IMR-90 (cell line): ENCODE measurements around the gene TRIM40. TPM values are rescaled to one million over a fixed set of nuclear protein-coding genes. Genes with fewer than 3 reads are reported as not detected.

Experiments
- ATAC-seq: fragments of 200-7000 bp; cut with Tn5 transposase; 2 replicates; pipeline ENCODE4 v1.9.1; 2020; ENCODE audit warnings: low read depth, mild to moderate bottlenecking, moderate library complexity
- BruUV-seq: library from RNA; stranded (reverse); fragments of 400-500 nt; replicated peaks from 2 replicates; lab custom pipeline; 2021; lab: Mats Ljungman, UMichigan
- CTCF ChIA-PET: fragments of 300-600 bp; formaldehyde crosslinking; extraction: SDS; loops from one replicate; lab custom pipeline; 2021; ENCODE audit warnings: antibody characterized with exemption; lab: Yijun Ruan, JAX
- POLR2A ChIA-PET: fragments of 300-600 bp; sonication (Branson Sonifier 250); formaldehyde crosslinking; loops from one replicate; lab custom pipeline; 2022; ENCODE audit warnings: antibody characterized with exemption; ENCODE audit not compliant: unreplicated experiment; lab: Charles Lee
- DNase-seq: peaks from one replicate; pipeline ENCODE4 v3.0.0; 2013
- H2AFZ ChIP-seq: replicated peaks from 2 replicates; pipeline ENCODE3; 2013; ENCODE audit warnings: low read length, mild to moderate bottlenecking; ENCODE audit not compliant: poor library complexity
- H2AK5ac ChIP-seq: 2 replicates; pipeline ENCODE4 v1.6.1; 2013; ENCODE audit warnings: low read depth, low read length, inconsistent platforms
- H2AK9ac ChIP-seq: replicated peaks from 2 replicates; pipeline ENCODE3; 2013; ENCODE audit warnings: mild to moderate bottlenecking, low read depth, low read length, moderate library complexity; ENCODE audit not compliant: poor library complexity
- H2BK120ac ChIP-seq: 2 replicates; pipeline ENCODE4 v1.6.1; 2013; ENCODE audit warnings: low read depth, low read length, inconsistent platforms
- H2BK15ac ChIP-seq: 3 replicates; pipeline ENCODE4 v1.6.1; 2013; ENCODE audit warnings: low read depth, low read length, inconsistent platforms
- H2BK20ac ChIP-seq: 2 replicates; pipeline ENCODE4 v1.6.1; 2013; ENCODE audit warnings: low read depth, mild to moderate bottlenecking, inconsistent platforms, low read length, moderate library complexity
- H2BK5ac ChIP-seq: 2 replicates; pipeline ENCODE4 v1.6.1; 2013; ENCODE audit warnings: mild to moderate bottlenecking, low read depth, low read length, inconsistent platforms; ENCODE audit not compliant: poor library complexity, severe bottlenecking
- H3K14ac ChIP-seq: replicated peaks from 2 replicates; pipeline ENCODE4 v1.6.1; 2013; ENCODE audit warnings: low read depth, low read length, inconsistent platforms
- H3K18ac ChIP-seq: 2 replicates; pipeline ENCODE4 v1.6.1; 2013; ENCODE audit warnings: low read depth, low read length, control low read depth
- H3K23ac ChIP-seq: 2 replicates; pipeline ENCODE4 v1.6.1; 2013; ENCODE audit warnings: low read depth, low read length, inconsistent platforms
- H3K27ac ChIP-seq: 2 replicates; pipeline ENCODE4 v1.5.1; 2013; ENCODE audit warnings: mild to moderate bottlenecking, control low read depth, low read length; ENCODE audit not compliant: insufficient read depth
- H3K27me3 ChIP-seq: 2 replicates; pipeline ENCODE4 v1.6.1; 2013; ENCODE audit warnings: low read length; ENCODE audit not compliant: control insufficient read depth, insufficient read depth
- H3K36me3 ChIP-seq: 2 replicates; pipeline ENCODE4 v1.6.1; 2013; ENCODE audit warnings: low read length, mixed read lengths; ENCODE audit not compliant: control insufficient read depth, insufficient read depth
- H3K4ac ChIP-seq: 2 replicates; pipeline ENCODE4 v1.6.1; 2013; ENCODE audit warnings: low read depth, low read length, inconsistent platforms
- H3K4me1 ChIP-seq: 2 replicates; pipeline ENCODE4 v1.6.1; 2013; ENCODE audit warnings: low read length, mixed read lengths; ENCODE audit not compliant: control insufficient read depth, insufficient read depth
- H3K4me2 ChIP-seq: 2 replicates; pipeline ENCODE4 v1.6.1; 2013; ENCODE audit warnings: low read depth, mild to moderate bottlenecking, control low read depth, low read length, moderate library complexity
- H3K4me3 ChIP-seq: 2 replicates; pipeline ENCODE4 v1.5.1; 2013; ENCODE audit warnings: low read depth, mild to moderate bottlenecking, control low read depth, low read length, moderate library complexity; ENCODE audit not compliant: insufficient read depth
- H3K56ac ChIP-seq: 2 replicates; pipeline ENCODE4 v1.6.1; 2013; ENCODE audit warnings: low read length, inconsistent platforms; ENCODE audit not compliant: insufficient read depth; ENCODE audit errors: extremely low read depth
- H3K79me1 ChIP-seq, 2 experiments: 2 replicates each; pipeline ENCODE4 v1.6.1; 2013; ENCODE audit warnings: low read length in 2 of 2, inconsistent platforms in 1 of 2, low read depth in 1 of 2
- H3K9ac ChIP-seq: 2 replicates; pipeline ENCODE4 v1.6.1; 2013; ENCODE audit warnings: low read depth, low read length, control low read depth
- H3K9me1 ChIP-seq: 2 replicates; pipeline ENCODE4 v1.6.1; 2013; ENCODE audit warnings: low read length, inconsistent platforms; ENCODE audit not compliant: insufficient read depth
- H3K9me3 ChIP-seq: 2 replicates; pipeline ENCODE4 v1.6.1; 2013; ENCODE audit warnings: low read length; ENCODE audit not compliant: control insufficient read depth, insufficient read depth
- H4K20me1 ChIP-seq: 2 replicates; pipeline ENCODE4 v1.6.1; 2013; ENCODE audit warnings: low read length, inconsistent platforms; ENCODE audit not compliant: insufficient read depth
- H4K5ac ChIP-seq: 2 replicates; pipeline ENCODE4 v1.6.1; 2013; ENCODE audit warnings: mild to moderate bottlenecking, low read depth, low read length, control low read depth
- H4K8ac ChIP-seq, 2 experiments: 2 replicates each; pipeline ENCODE4 v1.6.1; 2013; ENCODE audit warnings: low read depth in 2 of 2, low read length in 2 of 2, control low read depth in 1 of 2, inconsistent platforms in 1 of 2
- H4K91ac ChIP-seq: 2 replicates; pipeline ENCODE4 v1.6.1; 2013; ENCODE audit warnings: low read depth, low read length, inconsistent platforms; ENCODE audit not compliant: insufficient read depth
- CHD1 ChIP-seq: IDR thresholded peaks from 2 replicates; pipeline ENCODE4 v1.6.1; 2012; ENCODE audit warnings: low read depth, low read length, improper control_type of control experiment
- FOS ChIP-seq: fragments of 150-350 bp; IDR thresholded peaks from 2 replicates; pipeline ENCODE4 v1.6.1; 2016; ENCODE audit warnings: low read depth, low read length
- NFE2L2 ChIP-seq: fragments of 150-350 bp; IDR thresholded peaks from 2 replicates; pipeline ENCODE4 v1.6.1; 2016; ENCODE audit warnings: low read depth, mild to moderate bottlenecking, low read length
- WGBS, 2 experiments: methylation state at CpG; one replicate each; pipeline versions ENCODE4 v1.1.5 to v1.1.7; 2013; ENCODE audit warnings: missing lambda C conversion rate in 2 of 2; ENCODE audit not compliant: insufficient read length in 1 of 2; ENCODE audit errors: extremely low coverage in 2 of 2; 5-methylcytosine and 5-hydroxymethylcytosine counted together
- dilution Hi-C: fragments of 300-500 bp; cut with HindIII; formaldehyde crosslinking; loops from one replicate; pipeline ENCODE4 v1.14.3; 2018; ENCODE audit warnings: low sequenced_read_pairs; ENCODE audit not compliant: unreplicated experiment
- in situ Hi-C: fragments of 300-500 bp; cut with MboI; formaldehyde crosslinking; loops from 3 replicates; pipeline ENCODE4 v1.14.3; 2019; ENCODE audit warnings: low sequenced_read_pairs, inconsistent platforms, mixed read lengths
- intact Hi-C: fragments of 100-400 bp; cut with micrococcal nuclease; formaldehyde crosslinking; loops from 2 replicates; pipeline ENCODE4 v1.10.0; 2022
- polyA plus RNA-seq, 3 experiments: library from polyadenylated mRNA; depleted of rRNA; stranded (reverse); fragments of >200 nt; gene quantifications; 2 replicates each; pipeline ENCODE4 v1.2.3, GENCODE V29; 2012; ENCODE audit warnings: low replicate concordance in 1 of 3
- total RNA-seq: library from RNA; depleted of rRNA; stranded (reverse); fragments of >200 nt; gene quantifications from 2 replicates; pipeline ENCODE4 v1.2.3, GENCODE V29; 2012
- TF ChIP-seq, protein P1 (sequence below): fragments of 150-350 bp; IDR thresholded peaks from 2 replicates; pipeline ENCODE4 v1.6.1; 2016; ENCODE audit warnings: low read depth, mild to moderate bottlenecking, low read length, moderate library complexity, borderline replicate concordance
- TF ChIP-seq, protein P2 (sequence below): conservative IDR thresholded peaks from 2 replicates; pipeline ENCODE4 v1.5.1; 2012; ENCODE audit warnings: mild to moderate bottlenecking, low read depth, low read length, improper control_type of control experiment

The TRIM40 gene
- total and polyA plus RNA-seq, 2 of the 4 experiments (the other 2 are of a cell fraction) = not detected

DNA sequence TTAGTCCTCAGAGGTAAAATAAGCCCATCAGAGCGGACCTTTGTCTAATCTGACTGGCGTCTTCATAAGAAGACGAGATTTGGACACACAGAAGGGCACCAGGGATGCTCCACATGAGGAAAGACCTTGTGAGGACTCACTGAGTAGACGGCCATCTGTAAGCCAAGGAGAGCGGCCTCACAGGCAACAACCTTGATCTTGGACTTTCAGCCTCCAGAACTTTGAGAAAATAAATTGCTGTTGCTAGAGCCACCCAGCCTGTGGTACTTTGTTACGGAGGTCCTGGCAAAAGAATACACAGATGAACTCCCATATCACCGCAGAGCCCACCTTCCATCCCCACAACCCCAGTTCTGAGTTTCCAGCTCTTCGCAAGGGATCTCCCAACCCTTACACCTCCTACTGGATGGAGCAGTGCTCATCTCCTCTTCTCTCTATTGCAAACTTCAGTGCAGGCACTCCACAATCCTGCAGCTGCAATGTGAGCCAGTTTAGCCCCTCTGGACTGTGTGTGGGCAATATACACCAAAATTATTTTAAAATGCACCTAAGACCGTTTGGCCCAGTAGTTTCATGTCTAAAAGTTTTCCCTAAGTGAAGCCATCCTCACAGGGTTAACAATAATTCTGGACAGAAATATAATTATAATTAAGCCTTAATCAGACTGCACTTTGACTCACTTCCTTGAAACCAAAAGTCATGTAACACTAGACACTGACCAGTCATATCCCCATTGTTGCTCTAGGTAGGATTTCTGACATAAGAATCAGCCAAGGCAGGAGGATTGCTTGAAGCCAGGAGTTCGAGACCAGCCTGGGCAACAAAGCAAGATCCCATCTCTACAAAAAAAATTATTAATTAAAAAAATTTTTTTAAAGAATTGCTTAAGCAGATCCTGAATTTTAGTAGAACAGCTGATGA is 14.2 kb upstream of the TRIM40 start:
- Histone ChIP-seq H3K23ac (no peak overlapping the region), H3K9ac (no peak overlapping the region), H3K79me1 (no peaks in the 10 kb centered on the region), H2BK20ac (no peak overlapping the region), H4K20me1 (no peaks in the 10 kb centered on the region), H3K9me1 (no peaks in the 10 kb centered on the region), H4K5ac (no peak overlapping the region), H3K27ac (no peak overlapping the region), H3K4me2 (no peak overlapping the region), H3K9me3 (no peaks in the 10 kb centered on the region), H2AK9ac (no peak overlapping the region), H2BK15ac (no peak overlapping the region), H3K14ac (no peak overlapping the region), H3K56ac (no peak overlapping the region), H3K4me1 (peaks cover 2% of the 10 kb centered on the region; the same call in 1 of the 2 replicates), H3K4me3 (no peak overlapping the region), H4K8ac (no peak overlapping the region), H2BK5ac (no peak overlapping the region), H3K4ac (no peak overlapping the region), H4K91ac (no peak overlapping the region), H2AFZ (no peak overlapping the region), H3K27me3 (peaks cover 20% of the 10 kb centered on the region), H2AK5ac (no peak overlapping the region), H2BK120ac (no peak overlapping the region), H3K18ac (no peak overlapping the region), H3K36me3 (no peaks in the 10 kb centered on the region)
- ChIA-PET CTCF (interaction anchor here (0.7 to 2.0 kb wide), 2 partner anchors 9 to 19 kb away, joined by 4 to 9 read pairs; no protein-coding TSS in a partner anchor), POLR2A (no interaction called here)
- 61% methylated on average over 6 of the region's 10 CpGs; no CpG with 5 or more reads in 1 of the 2 experiments for WGBS, 2 experiments
- dilution Hi-C loops (no loop called here), intact Hi-C loops (no loop called here), in situ Hi-C loops (no loop called here)
- ATAC-seq = no peak
- no TSS peak for BruUV-seq
- no peak for DNase-seq
- TF ChIP-seq FOS (no peak), CHD1 (no peak), NFE2L2 (no peak)
- TF ChIP-seq, protein P1, sequence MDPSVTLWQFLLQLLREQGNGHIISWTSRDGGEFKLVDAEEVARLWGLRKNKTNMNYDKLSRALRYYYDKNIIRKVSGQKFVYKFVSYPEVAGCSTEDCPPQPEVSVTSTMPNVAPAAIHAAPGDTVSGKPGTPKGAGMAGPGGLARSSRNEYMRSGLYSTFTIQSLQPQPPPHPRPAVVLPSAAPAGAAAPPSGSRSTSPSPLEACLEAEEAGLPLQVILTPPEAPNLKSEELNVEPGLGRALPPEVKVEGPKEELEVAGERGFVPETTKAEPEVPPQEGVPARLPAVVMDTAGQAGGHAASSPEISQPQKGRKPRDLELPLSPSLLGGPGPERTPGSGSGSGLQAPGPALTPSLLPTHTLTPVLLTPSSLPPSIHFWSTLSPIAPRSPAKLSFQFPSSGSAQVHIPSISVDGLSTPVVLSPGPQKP = no peak
- TF ChIP-seq, protein P2, sequence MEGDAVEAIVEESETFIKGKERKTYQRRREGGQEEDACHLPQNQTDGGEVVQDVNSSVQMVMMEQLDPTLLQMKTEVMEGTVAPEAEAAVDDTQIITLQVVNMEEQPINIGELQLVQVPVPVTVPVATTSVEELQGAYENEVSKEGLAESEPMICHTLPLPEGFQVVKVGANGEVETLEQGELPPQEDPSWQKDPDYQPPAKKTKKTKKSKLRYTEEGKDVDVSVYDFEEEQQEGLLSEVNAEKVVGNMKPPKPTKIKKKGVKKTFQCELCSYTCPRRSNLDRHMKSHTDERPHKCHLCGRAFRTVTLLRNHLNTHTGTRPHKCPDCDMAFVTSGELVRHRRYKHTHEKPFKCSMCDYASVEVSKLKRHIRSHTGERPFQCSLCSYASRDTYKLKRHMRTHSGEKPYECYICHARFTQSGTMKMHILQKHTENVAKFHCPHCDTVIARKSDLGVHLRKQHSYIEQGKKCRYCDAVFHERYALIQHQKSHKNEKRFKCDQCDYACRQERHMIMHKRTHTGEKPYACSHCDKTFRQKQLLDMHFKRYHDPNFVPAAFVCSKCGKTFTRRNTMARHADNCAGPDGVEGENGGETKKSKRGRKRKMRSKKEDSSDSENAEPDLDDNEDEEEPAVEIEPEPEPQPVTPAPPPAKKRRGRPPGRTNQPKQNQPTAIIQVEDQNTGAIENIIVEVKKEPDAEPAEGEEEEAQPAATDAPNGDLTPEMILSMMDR = no peak
